Ishikawa (cell line): ENCODE data around the gene RFPL1.

Experiments used
- CEBPB ChIP-seq: IDR thresholded peaks from 2 replicates; pipeline ENCODE4 v1.6.1; 2012
- CREB1 ChIP-seq: IDR thresholded peaks from 2 replicates; pipeline ENCODE4 v1.6.1; 2012; ENCODE audit warnings: low read depth
- EP300 ChIP-seq: IDR thresholded peaks from 2 replicates; pipeline ENCODE4 v1.6.1; 2012; ENCODE audit warnings: borderline replicate concordance
- FOXM1 ChIP-seq: IDR thresholded peaks from 2 replicates; pipeline ENCODE4 v1.6.1; 2012; ENCODE audit warnings: low read depth, borderline replicate concordance
- RAD21 ChIP-seq: IDR thresholded peaks from 2 replicates; pipeline ENCODE4 v1.6.1; 2012; ENCODE audit warnings: low read depth
- TAF1 ChIP-seq: IDR thresholded peaks from 2 replicates; pipeline ENCODE4 v1.6.1; 2012; ENCODE audit warnings: low read depth, mild to moderate bottlenecking
- TEAD4 ChIP-seq: IDR thresholded peaks from 2 replicates; pipeline ENCODE4 v1.6.1; 2012
- YY1 ChIP-seq: IDR thresholded peaks from 2 replicates; pipeline ENCODE4 v1.6.1; 2012; ENCODE audit warnings: low read depth
- ZBTB7A ChIP-seq: IDR thresholded peaks from 2 replicates; pipeline ENCODE4 v1.6.1; 2012; ENCODE audit warnings: low read depth
- TF ChIP-seq, protein P1 (sequence below): IDR thresholded peaks from 2 replicates; pipeline ENCODE4 v1.6.1; 2012
- TF ChIP-seq, protein P2 (sequence below): IDR thresholded peaks from 2 replicates; pipeline ENCODE4 v1.6.1; 2012
- TF ChIP-seq, protein P3 (sequence below): IDR thresholded peaks from 2 replicates; pipeline ENCODE4 v1.6.1; 2012; ENCODE audit warnings: low read depth, mild to moderate bottlenecking

DNA sequence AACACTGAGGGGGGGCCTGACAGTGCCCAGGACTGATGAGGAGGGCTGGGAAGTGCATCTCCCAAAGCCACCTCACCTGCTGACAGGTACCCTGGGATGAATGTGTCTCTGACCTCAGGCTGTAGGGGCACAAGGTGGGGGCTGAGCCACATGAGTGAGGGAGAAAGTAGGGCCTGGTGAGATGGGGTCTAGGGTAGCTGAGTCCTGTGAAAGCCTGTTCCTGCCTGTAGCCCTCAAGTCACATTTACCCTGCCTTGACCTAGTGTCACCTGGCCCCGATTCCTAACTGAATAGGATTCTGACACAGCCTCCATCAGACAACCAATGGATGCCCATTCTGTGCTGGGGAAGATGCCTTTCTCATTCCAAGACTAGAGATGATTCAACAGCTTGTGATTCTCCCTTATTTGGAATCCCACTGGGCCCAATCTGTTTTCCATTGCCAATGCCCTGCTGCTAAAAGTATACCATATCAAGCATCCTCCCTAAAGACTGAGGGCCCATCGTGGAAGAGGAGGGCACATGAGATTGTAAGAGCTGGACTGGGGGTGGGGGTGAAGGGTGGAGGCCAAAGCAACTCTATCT, 11.1 kb upstream of the RFPL1 start:
- TF ChIP-seq, protein P1, sequence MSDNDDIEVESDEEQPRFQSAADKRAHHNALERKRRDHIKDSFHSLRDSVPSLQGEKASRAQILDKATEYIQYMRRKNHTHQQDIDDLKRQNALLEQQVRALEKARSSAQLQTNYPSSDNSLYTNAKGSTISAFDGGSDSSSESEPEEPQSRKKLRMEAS: no peak
- no peak for TF ChIP-seq FOXM1
- no peak for TF ChIP-seq EP300
- TF ChIP-seq, protein P2, sequence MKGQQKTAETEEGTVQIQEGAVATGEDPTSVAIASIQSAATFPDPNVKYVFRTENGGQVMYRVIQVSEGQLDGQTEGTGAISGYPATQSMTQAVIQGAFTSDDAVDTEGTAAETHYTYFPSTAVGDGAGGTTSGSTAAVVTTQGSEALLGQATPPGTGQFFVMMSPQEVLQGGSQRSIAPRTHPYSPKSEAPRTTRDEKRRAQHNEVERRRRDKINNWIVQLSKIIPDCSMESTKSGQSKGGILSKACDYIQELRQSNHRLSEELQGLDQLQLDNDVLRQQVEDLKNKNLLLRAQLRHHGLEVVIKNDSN: no peak
- TF ChIP-seq CREB1: no peak
- no peak for TF ChIP-seq TAF1
- no peak for TF ChIP-seq CEBPB
- TF ChIP-seq, protein P3, sequence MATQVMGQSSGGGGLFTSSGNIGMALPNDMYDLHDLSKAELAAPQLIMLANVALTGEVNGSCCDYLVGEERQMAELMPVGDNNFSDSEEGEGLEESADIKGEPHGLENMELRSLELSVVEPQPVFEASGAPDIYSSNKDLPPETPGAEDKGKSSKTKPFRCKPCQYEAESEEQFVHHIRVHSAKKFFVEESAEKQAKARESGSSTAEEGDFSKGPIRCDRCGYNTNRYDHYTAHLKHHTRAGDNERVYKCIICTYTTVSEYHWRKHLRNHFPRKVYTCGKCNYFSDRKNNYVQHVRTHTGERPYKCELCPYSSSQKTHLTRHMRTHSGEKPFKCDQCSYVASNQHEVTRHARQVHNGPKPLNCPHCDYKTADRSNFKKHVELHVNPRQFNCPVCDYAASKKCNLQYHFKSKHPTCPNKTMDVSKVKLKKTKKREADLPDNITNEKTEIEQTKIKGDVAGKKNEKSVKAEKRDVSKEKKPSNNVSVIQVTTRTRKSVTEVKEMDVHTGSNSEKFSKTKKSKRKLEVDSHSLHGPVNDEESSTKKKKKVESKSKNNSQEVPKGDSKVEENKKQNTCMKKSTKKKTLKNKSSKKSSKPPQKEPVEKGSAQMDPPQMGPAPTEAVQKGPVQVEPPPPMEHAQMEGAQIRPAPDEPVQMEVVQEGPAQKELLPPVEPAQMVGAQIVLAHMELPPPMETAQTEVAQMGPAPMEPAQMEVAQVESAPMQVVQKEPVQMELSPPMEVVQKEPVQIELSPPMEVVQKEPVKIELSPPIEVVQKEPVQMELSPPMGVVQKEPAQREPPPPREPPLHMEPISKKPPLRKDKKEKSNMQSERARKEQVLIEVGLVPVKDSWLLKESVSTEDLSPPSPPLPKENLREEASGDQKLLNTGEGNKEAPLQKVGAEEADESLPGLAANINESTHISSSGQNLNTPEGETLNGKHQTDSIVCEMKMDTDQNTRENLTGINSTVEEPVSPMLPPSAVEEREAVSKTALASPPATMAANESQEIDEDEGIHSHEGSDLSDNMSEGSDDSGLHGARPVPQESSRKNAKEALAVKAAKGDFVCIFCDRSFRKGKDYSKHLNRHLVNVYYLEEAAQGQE: no peak
- no peak for TF ChIP-seq ZBTB7A
- no peak for TF ChIP-seq TEAD4
- TF ChIP-seq RAD21: no peak
- TF ChIP-seq YY1: no peak
